Type B pancreatic cell (in vitro differentiated cells): ENCODE data around the gene AFDN. TPM values are rescaled to one million over a fixed set of nuclear protein-coding genes. Genes with fewer than 3 reads are reported as not detected.

Source experiments
- DNase-seq: peaks from one replicate; pipeline ENCODE4 v3.0.0; 2021; ENCODE audit warnings: mixed read lengths; ENCODE audit not compliant: unreplicated experiment; ENCODE audit errors: extremely low spot score
- H3K27ac Mint-ChIP-seq: 2 replicates; pipeline ENCODE4 v1.8.0; 2021; ENCODE audit warnings: mild to moderate bottlenecking, mixed read lengths
- H3K27me3 Mint-ChIP-seq: 2 replicates; pipeline ENCODE4 v1.8.0; 2021; ENCODE audit warnings: mixed read lengths
- H3K36me3 Mint-ChIP-seq: 2 replicates; pipeline ENCODE4 v1.8.0; 2021; ENCODE audit warnings: mixed read lengths
- H3K4me1 Mint-ChIP-seq: one replicate; pipeline ENCODE4 v1.8.0; 2021; ENCODE audit warnings: mixed read lengths; ENCODE audit not compliant: unreplicated experiment
- H3K4me3 Mint-ChIP-seq: 2 replicates; pipeline ENCODE4 v1.8.0; 2021; ENCODE audit warnings: mild to moderate bottlenecking, mixed read lengths
- H3K9me3 Mint-ChIP-seq: 2 replicates; pipeline ENCODE4 v1.8.0; 2021; ENCODE audit warnings: mixed read lengths
- CTCF ChIP-seq: fragments of 200-600 bp; sonication (generic); conservative IDR thresholded peaks from 2 replicates; pipeline ENCODE4 v1.5.0; 2021; ENCODE audit warnings: antibody characterized with exemption, mild to moderate bottlenecking
- total RNA-seq: library from RNA; stranded (reverse); gene quantifications from 2 replicates; pipeline ENCODE4 v1.2.1, GENCODE V29; 2021; ENCODE audit warnings: low replicate concordance

AFDN gene
- total RNA-seq, 1 donor from 2014 or later: 154 TPM

- Mint-ChIP-seq H3K4me3 (no peak overlapping the region), H3K4me1 (peaks cover 12% of the 10 kb centered on the region), H3K9me3 (no peaks in the 10 kb centered on the region), H3K27ac (no peak overlapping the region), H3K36me3 (no peaks in the 10 kb centered on the region), H3K27me3 (peaks cover 3% of the 10 kb centered on the region)
- no peak for DNase-seq
- no peak for TF ChIP-seq CTCF
Observed at GRCh38 chr6:167781066-167781767, 45.5 kb upstream of the AFDN start.

DNA sequence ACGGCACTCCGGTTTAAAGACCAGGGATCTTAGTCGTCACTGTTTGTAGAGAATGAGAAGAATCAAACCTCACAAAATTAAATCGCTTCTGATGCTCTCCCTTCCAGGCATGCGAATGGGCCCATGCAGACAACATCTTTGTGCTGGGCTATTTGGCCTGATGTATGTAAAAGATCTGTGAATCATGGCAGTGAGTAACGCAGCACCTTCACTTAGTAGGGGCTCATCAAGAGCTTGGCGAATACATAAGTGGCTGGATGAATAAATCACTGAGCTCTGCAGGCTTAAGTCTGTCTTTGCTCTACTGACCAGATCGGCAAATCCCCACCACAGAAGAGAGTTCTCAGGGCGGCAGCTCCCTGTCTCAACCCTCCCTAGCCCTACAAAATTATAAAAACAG is 44.8 kb upstream of the AFDN start:
- H3K27ac Mint-ChIP-seq: no peak overlapping the region
- H3K27me3 Mint-ChIP-seq: peaks cover 3% of the 10 kb centered on the region
- no peak for DNase-seq
- no peak overlapping the region for H3K4me3 Mint-ChIP-seq
- H3K36me3 Mint-ChIP-seq: no peaks in the 10 kb centered on the region
- H3K9me3 Mint-ChIP-seq: no peaks in the 10 kb centered on the region
- peaks cover 14% of the 10 kb centered on the region for H3K4me1 Mint-ChIP-seq
- no peak for TF ChIP-seq CTCF

DNA sequence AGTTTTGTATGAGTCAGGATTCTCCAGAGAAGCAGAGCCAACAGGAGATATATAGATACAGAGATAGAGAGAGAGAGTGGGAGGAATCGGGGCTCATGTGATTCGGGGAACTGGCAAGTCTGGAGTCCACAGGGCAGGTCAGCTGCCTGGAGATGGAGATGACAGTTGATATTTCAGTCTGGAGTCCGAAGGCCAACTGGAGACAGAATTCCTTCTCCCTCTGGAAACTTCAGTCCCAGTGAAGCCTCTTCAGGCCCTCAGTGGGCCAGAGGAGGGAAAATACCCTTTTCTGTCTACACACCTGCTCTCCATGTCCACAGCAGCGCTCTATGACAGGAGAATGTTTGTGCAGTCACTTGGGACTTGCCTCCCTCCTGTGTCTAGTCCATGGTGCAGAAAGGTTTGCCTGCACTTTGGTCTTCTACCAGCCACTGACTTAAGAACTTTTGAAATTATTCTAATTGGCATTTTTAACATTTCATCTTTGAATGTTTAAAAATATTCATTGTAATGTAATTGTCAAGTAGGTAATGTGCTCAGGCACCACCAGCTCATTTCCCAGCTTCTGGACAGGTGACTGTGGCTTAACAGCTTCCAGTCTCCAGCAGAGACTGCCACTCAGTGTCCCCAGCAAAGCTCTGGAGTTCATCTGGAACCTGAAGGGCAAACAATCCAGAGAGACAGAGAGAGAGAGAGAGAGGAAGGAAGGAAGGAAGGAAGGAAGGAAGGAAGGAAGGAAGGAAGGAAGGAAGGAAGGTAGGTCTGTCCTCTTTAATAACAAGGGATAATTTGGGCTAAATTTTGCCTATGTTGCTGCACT is 43.8 kb upstream of the AFDN start:
- Mint-ChIP-seq H3K27ac (no peak overlapping the region), H3K27me3 (peaks cover 3% of the 10 kb centered on the region), H3K9me3 (no peaks in the 10 kb centered on the region), H3K4me1 (peaks cover 11% of the 10 kb centered on the region), H3K4me3 (no peak overlapping the region), H3K36me3 (no peaks in the 10 kb centered on the region)
- no peak for DNase-seq
- TF ChIP-seq CTCF: no peak

GRCh38 chr6:167786853-167787675 is 39.6 kb upstream of the AFDN start:
- Mint-ChIP-seq H3K27ac (peak overlapping the region; percentile 17), H3K36me3 (no peaks in the 10 kb centered on the region), H3K27me3 (no peaks in the 10 kb centered on the region), H3K4me3 (no peak overlapping the region), H3K9me3 (no peaks in the 10 kb centered on the region), H3K4me1 (peaks cover 5% of the 10 kb centered on the region)
- TF ChIP-seq CTCF: no peak
- no peak for DNase-seq

- Mint-ChIP-seq H3K4me1 (peaks cover 5% of the 10 kb centered on the region), H3K4me3 (no peak overlapping the region), H3K9me3 (no peaks in the 10 kb centered on the region), H3K27me3 (no peaks in the 10 kb centered on the region), H3K27ac (no peak overlapping the region), H3K36me3 (no peaks in the 10 kb centered on the region)
- TF ChIP-seq CTCF: no peak
- DNase-seq: peak; percentile 51
Observed at GRCh38 chr6:167787896-167788562, 38.7 kb upstream of the AFDN start.
